Left ventricle myocardium superior (tissue), 1 donor: Measurements from ENCODE around the gene SDR9C7. TPM values are rescaled to one million over a fixed set of nuclear protein-coding genes. Genes with fewer than 3 reads are reported as not detected.
"Not testable (repeated sequence)": the region's sequence is repeated elsewhere in the genome, so short reads cannot be mapped to it uniquely, and the experiment has no call there.

Source experiments
- ATAC-seq: fragments of 200-7000 bp; cut with Tn5 transposase; one replicate; pipeline ENCODE4 v1.9.1; 2020; ENCODE audit warnings: mild to moderate bottlenecking, moderate library complexity
- DNase-seq: peaks from one replicate; pipeline ENCODE4 v3.0.0-alpha.2; 2020
- intact Hi-C: fragments of 100-400 bp; cut with micrococcal nuclease; formaldehyde crosslinking; loops from one replicate; pipeline ENCODE4 v1.11.0; 2022
- long read RNA-seq: library from polyadenylated mRNA; unstranded; transcript quantifications from one replicate; pipeline ENCODE4 v2.0.0, GENCODE V29; 2021
- total RNA-seq: library from RNA; stranded (reverse); fragmentation: NEBNext Ultra II Directional; extraction: Animal tissue kit (Norgen Biotek cat#: 25700); gene quantifications from one replicate; pipeline ENCODE4 v1.2.1, GENCODE V29; 2021
- donor health status: DM: no; HTN: yes; CAD: no; lungs with severe emphysema.

The SDR9C7 gene
- not detected for total RNA-seq
- long read RNA-seq = 0 reads

- intact Hi-C loops = no loop called here
- DNase-seq (no peak), ATAC-seq (no peak)
These were observed at the start of gene SDR9C7 for GRCh38 chr12:56933826-56934625. Gene SDR9C7, minus strand, starts transcription at chr12:56934408. Its CDS starts 147 bp downstream, at chr12:56934261.

- intact Hi-C loops = no loop called here
- DNase-seq = no peak
- no peak for ATAC-seq
These were observed 49.2 kb upstream of the SDR9C7 start for GRCh38 chr12:56983386-56983785.

GRCh38 chr12:56982578-56983236 is 48.5 kb upstream of the SDR9C7 start:
- DNase-seq, intact Hi-C loops, ATAC-seq: not testable (repeated sequence)

- intact Hi-C loops = no loop called here
- DNase-seq = no peak
- no peak for ATAC-seq
These were observed 46.8 kb upstream of the SDR9C7 start for GRCh38 chr12:56980941-56981530.

- intact Hi-C loops = no loop called here
- DNase-seq = no peak
- no peak for ATAC-seq
These were observed 46.1 kb upstream of the SDR9C7 start for GRCh38 chr12:56980268-56980667.

DNA sequence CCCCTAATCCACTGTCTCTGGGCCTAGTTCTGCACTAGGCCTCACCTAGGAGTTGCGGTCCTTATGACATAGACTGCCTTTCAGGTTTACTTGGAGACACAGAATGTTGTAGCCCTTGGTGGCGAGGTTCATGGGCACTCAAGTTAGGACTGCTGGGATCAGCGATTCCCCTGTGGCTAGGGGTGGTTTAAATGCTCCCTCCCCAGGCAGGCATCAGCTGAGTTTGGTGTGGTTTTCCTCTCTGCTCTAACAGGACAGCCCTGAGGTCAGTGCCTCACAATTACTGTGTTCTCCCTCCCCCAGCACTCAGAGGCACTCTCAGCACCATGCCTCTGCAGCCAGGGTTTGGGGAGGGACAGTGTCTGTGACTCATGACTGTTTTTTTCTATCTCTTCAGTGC is 45.4 kb upstream of the SDR9C7 start:
- ATAC-seq = no peak
- intact Hi-C loops = no loop called here
- no peak for DNase-seq

DNA sequence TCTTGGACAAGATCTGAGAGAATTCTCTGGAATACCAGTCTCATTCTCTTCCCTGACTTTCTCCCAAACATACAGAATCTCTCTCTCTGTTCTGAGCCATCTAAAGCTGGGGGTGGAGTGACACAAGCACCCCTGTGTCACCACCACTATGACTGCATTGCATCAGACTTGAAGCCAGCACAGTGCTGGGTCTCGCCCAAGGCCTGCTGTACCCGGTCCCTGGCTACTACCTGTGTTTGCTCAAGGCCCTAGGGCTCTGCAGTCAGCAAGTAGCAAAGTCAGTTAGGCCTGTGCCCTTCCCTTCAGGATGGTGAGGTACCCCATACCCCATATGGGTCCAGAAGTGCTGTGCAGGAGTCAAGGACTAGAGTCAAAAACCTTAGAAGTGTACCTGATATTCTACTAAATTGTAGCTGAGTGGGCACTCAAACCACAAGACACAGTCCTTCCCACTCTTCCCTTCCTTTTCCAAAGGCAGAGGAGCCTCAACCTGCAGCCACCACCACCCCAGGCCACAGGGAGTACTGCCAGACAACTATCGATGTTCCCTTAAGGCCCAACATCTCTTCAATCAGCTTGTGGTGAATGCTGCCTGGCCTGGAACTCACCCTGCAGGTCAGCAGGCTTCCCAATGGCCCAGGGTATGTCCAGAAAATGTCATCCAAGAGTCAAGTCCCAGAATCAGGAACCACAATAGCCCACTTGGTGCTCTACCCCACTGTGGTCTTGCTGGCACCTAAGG is 44.4 kb upstream of the SDR9C7 start:
- no peak for DNase-seq
- no peak for ATAC-seq
- intact Hi-C loops = no loop called here

DNA sequence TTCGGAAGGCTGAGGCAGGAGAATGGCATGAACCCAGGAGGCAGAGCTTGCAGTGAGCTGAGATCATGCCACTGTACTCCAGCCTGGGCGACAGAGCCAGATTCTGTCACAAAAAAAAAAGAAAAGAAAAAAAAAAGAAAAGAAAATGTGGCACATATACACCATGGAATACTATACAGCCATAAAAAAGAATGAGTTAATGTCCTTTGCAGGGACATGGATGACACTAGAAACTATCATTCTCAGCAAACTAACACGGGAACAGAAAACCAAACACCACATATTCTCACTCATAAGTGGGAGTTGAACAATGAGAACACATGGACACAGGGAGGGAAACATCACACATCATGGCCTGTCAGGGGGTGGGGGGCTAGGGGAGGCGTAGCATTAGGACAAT is 43.2 kb upstream of the SDR9C7 start:
- ATAC-seq, DNase-seq: not testable (repeated sequence)

DNA sequence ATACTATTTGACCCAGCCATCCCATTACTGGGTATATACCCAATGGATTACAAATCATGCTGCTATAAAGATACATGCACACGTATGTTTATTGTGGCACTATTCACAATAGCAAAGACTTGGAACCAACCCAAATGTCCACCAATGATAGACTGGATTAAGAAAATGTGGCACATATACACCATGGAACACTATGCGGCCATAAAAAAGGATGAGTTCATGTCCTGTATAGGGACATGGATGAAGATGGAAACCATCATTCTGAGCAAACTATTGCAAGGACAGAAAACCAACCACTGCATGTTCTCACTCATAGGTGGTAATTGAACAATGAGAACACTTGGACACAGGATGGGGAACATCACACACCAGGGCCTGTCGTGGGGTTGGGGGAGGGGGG is 40.0 kb upstream of the SDR9C7 start:
- DNase-seq, ATAC-seq, intact Hi-C loops: not testable (repeated sequence)

More for the DNA sequence above, 43.2 kb upstream of the SDR9C7 start:
- intact Hi-C loops = not testable (repeated sequence)

- DNase-seq, ATAC-seq, intact Hi-C loops: not testable (repeated sequence)
These were observed 34.7 kb upstream of the SDR9C7 start for GRCh38 chr12:56968910-56969309.

- ATAC-seq, intact Hi-C loops, DNase-seq: not testable (repeated sequence)
These were observed 31.9 kb upstream of the SDR9C7 start for GRCh38 chr12:56965997-56966642.

- intact Hi-C loops, DNase-seq, ATAC-seq: not testable (repeated sequence)
These were observed 30.9 kb upstream of the SDR9C7 start for GRCh38 chr12:56965124-56965523.

DNA sequence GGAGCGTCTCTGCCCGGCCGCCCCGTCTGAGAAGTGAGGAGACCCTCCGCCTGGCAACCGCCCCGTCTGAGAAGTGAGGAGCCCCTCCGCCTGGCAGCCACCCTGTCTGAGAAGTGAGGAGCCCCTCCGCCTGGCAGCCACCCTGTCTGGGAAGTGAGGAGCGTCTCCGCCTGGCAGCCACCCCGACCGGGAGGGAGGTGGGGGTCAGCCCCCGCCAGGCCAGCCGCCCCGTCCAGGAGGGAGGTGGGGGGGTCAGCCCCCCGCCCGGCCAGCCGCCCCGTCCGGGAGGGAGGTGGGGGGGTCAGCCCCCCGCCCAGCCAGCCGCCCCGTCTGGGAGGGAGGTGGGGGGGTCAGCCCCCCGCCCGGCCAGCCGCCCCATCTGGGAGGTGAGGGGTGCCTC is 29.3 kb upstream of the SDR9C7 start:
- not testable (repeated sequence) for DNase-seq, ATAC-seq

DNA sequence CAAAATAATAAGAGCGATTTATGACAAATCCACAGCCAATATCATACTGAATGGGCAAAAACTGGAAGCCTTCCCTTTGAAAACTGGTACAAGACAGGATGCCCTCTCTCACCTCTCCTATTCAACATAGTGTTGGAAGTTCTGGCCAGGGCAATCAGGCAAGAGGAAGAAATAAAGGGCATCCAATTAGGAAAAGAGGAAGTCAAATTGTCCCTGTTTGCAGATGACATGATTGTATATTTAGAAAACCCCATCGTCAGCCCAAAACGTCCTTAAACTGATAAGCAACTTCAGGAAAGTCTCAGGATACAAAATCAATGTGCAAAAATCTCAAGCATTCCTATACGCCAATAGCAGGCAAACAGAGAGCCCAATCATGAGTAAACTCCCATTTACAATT is 28.0 kb upstream of the SDR9C7 start:
- DNase-seq, ATAC-seq, intact Hi-C loops: not testable (repeated sequence)

More for the DNA sequence above, 29.3 kb upstream of the SDR9C7 start:
- intact Hi-C loops = not testable (repeated sequence)

GRCh38 chr12:56958422-56958821 is 24.2 kb upstream of the SDR9C7 start:
- intact Hi-C loops = no loop called here
- ATAC-seq = no peak

GRCh38 chr12:56957229-56958052 is 23.2 kb upstream of the SDR9C7 start, which contains the start of gene RDH16:
Gene RDH16, minus strand, starts transcription at chr12:56957608. Its CDS starts 146 bp downstream, at chr12:56957462.
- DNase-seq (no peak), ATAC-seq (no peak)
- intact Hi-C loops = no loop called here

More at GRCh38 chr12:56958422-56958821, 24.2 kb upstream of the SDR9C7 start:
- DNase-seq = no peak

- no peak for ATAC-seq
- intact Hi-C loops = no loop called here
These were observed 21.5 kb upstream of the SDR9C7 start for GRCh38 chr12:56955631-56956256.

More at GRCh38 chr12:56955631-56956256, 21.5 kb upstream of the SDR9C7 start:
- DNase-seq = no peak
